Nephron progenitor cell (in vitro differentiated cells): ENCODE data around the gene LIPF.

ENCODE experiments used
- DNase-seq: peaks from one replicate; pipeline ENCODE4 v3.0.0; 2021
- H3K27ac Mint-ChIP-seq: 2 replicates; pipeline ENCODE4 v1.8.0; 2021; ENCODE audit warnings: mild to moderate bottlenecking, moderate library complexity, mixed read lengths
- H3K27me3 Mint-ChIP-seq: 2 replicates; pipeline ENCODE4 v1.8.0; 2021; ENCODE audit warnings: mild to moderate bottlenecking, low read depth, mixed read lengths; ENCODE audit not compliant: poor library complexity
- H3K36me3 Mint-ChIP-seq: 2 replicates; pipeline ENCODE4 v1.8.0; 2021; ENCODE audit warnings: low read depth, mixed read lengths
- H3K4me1 Mint-ChIP-seq: 2 replicates; pipeline ENCODE4 v1.8.0; 2021; ENCODE audit warnings: mixed read lengths
- H3K4me3 Mint-ChIP-seq: 2 replicates; pipeline ENCODE4 v1.8.0; 2021; ENCODE audit warnings: mild to moderate bottlenecking, moderate library complexity, mixed read lengths
- H3K9me3 Mint-ChIP-seq: 2 replicates; pipeline ENCODE4 v1.8.0; 2021; ENCODE audit warnings: mild to moderate bottlenecking, moderate library complexity, mixed read lengths
- TF ChIP-seq, protein P1 (sequence below): fragments of 200-600 bp; sonication (generic); IDR thresholded peaks from 2 replicates; pipeline ENCODE4 v1.5.0; 2021; ENCODE audit warnings: antibody characterized with exemption

LIPF gene

DNA sequence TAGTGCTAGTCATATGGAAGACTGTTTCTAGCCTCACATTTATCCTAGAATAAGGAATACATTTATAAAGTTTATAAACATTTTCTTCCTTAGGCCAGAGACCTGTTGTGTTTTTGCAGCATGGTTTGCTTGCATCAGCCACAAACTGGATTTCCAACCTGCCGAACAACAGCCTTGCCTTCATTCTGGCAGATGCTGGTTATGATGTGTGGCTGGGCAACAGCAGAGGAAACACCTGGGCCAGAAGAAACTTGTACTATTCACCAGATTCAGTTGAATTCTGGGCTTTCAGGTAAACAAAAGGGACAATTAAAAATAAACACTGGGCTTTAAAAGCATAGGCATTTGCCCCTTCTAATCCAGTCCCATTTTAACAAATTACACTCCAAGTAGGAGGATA is 4.2 kb downstream of the LIPF start:
- Mint-ChIP-seq H3K36me3 (no peaks in the 10 kb centered on the region), H3K27me3 (no peaks in the 10 kb centered on the region), H3K4me1 (peaks cover 5% of the 10 kb centered on the region), H3K27ac (no peak overlapping the region), H3K9me3 (no peaks in the 10 kb centered on the region), H3K4me3 (no peak overlapping the region)
- no peak for DNase-seq
- TF ChIP-seq, protein P1, sequence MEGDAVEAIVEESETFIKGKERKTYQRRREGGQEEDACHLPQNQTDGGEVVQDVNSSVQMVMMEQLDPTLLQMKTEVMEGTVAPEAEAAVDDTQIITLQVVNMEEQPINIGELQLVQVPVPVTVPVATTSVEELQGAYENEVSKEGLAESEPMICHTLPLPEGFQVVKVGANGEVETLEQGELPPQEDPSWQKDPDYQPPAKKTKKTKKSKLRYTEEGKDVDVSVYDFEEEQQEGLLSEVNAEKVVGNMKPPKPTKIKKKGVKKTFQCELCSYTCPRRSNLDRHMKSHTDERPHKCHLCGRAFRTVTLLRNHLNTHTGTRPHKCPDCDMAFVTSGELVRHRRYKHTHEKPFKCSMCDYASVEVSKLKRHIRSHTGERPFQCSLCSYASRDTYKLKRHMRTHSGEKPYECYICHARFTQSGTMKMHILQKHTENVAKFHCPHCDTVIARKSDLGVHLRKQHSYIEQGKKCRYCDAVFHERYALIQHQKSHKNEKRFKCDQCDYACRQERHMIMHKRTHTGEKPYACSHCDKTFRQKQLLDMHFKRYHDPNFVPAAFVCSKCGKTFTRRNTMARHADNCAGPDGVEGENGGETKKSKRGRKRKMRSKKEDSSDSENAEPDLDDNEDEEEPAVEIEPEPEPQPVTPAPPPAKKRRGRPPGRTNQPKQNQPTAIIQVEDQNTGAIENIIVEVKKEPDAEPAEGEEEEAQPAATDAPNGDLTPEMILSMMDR = no peak

DNA sequence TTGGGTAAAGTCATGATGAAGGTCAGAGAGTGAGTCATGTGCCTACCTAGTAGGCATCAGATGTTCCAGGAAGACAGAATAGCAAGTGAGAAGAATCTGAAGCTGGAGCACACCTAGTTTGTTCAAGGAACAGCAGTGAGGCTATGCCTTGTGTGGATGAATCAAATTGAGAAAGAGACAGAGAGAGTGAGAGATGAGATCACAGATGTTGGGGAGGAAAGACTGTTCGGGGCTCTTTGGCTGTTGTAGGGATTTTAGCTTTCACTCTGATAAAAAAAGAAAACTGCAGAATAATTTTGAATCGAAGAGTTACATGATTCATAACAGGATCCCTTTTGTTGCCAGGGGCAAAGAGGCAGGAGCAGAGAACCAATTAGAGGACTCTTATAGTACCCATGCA is 6.3 kb downstream of the LIPF start:
- Mint-ChIP-seq H3K27ac (no peak overlapping the region), H3K4me3 (no peak overlapping the region), H3K36me3 (no peaks in the 10 kb centered on the region), H3K4me1 (peaks cover 5% of the 10 kb centered on the region), H3K9me3 (no peaks in the 10 kb centered on the region), H3K27me3 (peaks cover 3% of the 10 kb centered on the region)
- TF ChIP-seq, protein P1 = no peak
- DNase-seq = no peak

DNA sequence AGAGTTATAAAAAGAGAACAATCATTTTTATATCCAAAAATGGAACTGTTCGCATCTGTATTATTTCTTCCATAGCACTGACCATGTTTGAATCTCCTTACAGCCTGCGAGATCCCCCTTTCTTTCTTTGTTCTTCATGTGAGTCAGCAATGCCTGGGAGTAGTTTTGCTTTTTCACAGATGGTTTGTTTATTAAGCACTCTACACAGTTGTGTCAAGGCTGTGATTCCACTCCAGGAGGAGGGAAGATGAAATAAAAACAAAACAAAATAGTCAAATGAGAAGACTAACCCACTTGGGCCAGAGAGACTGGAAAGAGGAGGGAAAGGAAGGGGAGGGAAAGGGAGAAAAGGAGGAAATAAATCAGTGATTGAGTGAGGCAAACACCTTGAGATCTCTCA is 7.8 kb downstream of the LIPF start:
- no peaks in the 10 kb centered on the region for H3K36me3 Mint-ChIP-seq
- TF ChIP-seq, protein P1 = no peak
- no peak for DNase-seq
- H3K9me3 Mint-ChIP-seq = no peaks in the 10 kb centered on the region
- H3K4me1 Mint-ChIP-seq = peaks cover 5% of the 10 kb centered on the region
- H3K27ac Mint-ChIP-seq = no peak overlapping the region
- peaks cover 3% of the 10 kb centered on the region for H3K27me3 Mint-ChIP-seq
- H3K4me3 Mint-ChIP-seq = no peak overlapping the region

DNA sequence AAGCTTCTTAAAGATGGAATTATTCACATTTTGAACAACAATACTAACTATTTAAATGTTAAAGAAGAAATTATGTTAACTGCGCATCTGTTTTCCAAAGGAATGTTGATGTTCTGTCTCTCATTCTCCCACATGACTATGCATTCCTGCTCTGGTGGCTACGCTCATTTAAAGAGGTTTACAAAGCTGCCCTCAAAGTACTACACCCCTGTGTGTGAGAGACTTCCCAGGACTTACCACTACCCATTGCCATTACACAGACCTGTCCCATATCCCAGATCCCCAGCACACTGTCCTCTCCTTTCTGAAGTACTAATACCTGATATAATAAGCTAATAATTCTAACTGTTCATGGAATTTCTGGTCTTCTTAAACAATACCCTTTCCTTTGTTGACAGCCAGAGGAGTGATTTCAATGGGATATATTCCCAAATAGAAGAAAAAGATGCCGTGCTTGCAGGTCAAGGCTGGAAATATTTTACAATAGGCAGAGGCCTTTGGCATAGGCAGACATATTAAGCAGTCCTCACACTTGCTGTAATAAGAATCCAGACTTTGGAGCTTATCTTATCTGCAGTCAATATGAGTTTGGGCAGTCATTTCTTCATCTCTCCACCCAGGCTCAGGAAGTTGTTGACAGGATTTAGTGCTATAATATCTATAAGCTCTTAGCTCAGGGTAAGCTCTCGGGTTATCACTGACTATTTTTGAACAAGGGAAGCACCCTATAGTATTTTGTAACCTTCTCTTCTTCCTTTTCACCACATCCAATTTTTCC is 12.2 kb downstream of the LIPF start:
- no peak overlapping the region for H3K4me3 Mint-ChIP-seq
- TF ChIP-seq, protein P1 = no peak
- no peak for DNase-seq
- H3K36me3 Mint-ChIP-seq = no peaks in the 10 kb centered on the region
- no peaks in the 10 kb centered on the region for H3K9me3 Mint-ChIP-seq
- H3K27ac Mint-ChIP-seq = no peak overlapping the region
- H3K4me1 Mint-ChIP-seq = peaks cover 5% of the 10 kb centered on the region
- H3K27me3 Mint-ChIP-seq = peaks cover 3% of the 10 kb centered on the region

DNA sequence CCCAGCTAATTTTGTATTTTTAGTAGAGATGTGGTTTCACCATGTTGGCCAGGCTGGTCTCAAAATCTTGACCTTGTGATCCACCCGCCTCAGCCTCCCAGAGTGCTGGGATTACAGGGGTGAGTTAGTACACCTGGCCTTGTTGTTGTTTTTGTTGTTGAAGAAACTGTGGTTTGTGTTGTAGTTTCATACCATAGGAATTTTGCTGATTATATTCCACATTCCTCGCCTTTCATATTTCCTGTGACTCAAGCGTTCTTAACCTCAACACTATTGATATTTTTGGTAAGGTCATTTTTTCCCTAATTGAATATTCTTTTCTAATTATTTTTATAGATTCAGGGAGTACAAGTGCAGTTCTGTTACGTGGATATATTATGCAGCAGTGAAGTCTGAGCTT is 16.7 kb downstream of the LIPF start:
- no peaks in the 10 kb centered on the region for H3K9me3 Mint-ChIP-seq
- peaks cover 3% of the 10 kb centered on the region for H3K27me3 Mint-ChIP-seq
- DNase-seq = no peak
- no peak overlapping the region for H3K4me3 Mint-ChIP-seq
- no peaks in the 10 kb centered on the region for H3K4me1 Mint-ChIP-seq
- H3K27ac Mint-ChIP-seq = no peak overlapping the region
- H3K36me3 Mint-ChIP-seq = no peaks in the 10 kb centered on the region
- TF ChIP-seq, protein P1 = no peak

DNA sequence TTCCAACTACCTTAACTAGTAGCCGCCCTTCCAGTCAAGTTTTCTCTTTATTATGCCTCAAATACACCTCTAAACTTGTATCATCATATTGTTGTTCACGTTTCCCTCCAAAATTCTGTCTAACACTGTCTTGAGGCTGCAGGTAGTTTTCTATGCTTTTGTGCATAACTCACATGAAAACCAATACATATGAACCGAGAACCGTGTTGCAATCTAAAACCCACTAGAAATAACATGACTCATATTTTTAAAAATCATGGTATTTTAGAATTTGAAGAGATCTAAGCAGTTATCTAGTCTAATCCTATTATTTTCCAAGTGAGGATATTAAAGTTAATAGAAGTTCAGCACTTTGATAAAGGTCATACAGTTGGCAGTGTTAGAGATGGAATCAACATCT is 18.2 kb downstream of the LIPF start:
- DNase-seq = no peak
- Mint-ChIP-seq H3K27ac (no peak overlapping the region), H3K9me3 (no peaks in the 10 kb centered on the region), H3K36me3 (no peaks in the 10 kb centered on the region), H3K27me3 (peaks cover 3% of the 10 kb centered on the region), H3K4me3 (no peak overlapping the region), H3K4me1 (no peaks in the 10 kb centered on the region)
- TF ChIP-seq, protein P1 = no peak
